Measurements from ENCODE around the gene LHFPL2.

- TF ChIP-seq CTCF (IDR thresholded peaks at IDR 0.05) = no peak
- no peak for TF ChIP-seq EZH2 (IDR thresholded peaks at IDR 0.05; ENCODE audit: borderline replicate concordance, insufficient read depth, low read depth, low read length, poor library complexity, severe bottlenecking)
Measured at GRCh38 chr5:78605611-78606010, 43.0 kb downstream of the LHFPL2 start.
